Kidney epithelial cell (primary cell): ENCODE results near the gene SLC43A2. TPM values are rescaled to one million over a fixed set of nuclear protein-coding genes. Genes with fewer than 3 reads are reported as not detected.
"Not testable (repeated sequence)": the region's sequence is repeated elsewhere in the genome, so short reads cannot be mapped to it uniquely, and the experiment has no call there.

Experiments used
- DNase-seq: peaks from one replicate; pipeline ENCODE4 v3.0.0-alpha.2; 2010; ENCODE audit warnings: low read depth
- H3K27me3 ChIP-seq: 2 replicates; pipeline ENCODE4 v1.6.0; 2011; ENCODE audit warnings: low read length; ENCODE audit not compliant: control insufficient read depth, insufficient read depth
- H3K36me3 ChIP-seq: 2 replicates; pipeline ENCODE4 v1.5.1; 2011; ENCODE audit warnings: low read length; ENCODE audit not compliant: control insufficient read depth, insufficient read depth
- H3K4me3 ChIP-seq: 2 replicates; pipeline ENCODE4 v1.5.1; 2011; ENCODE audit warnings: low read depth, mild to moderate bottlenecking, control low read depth, low read length
- total RNA-seq: library from RNA; depleted of rRNA; stranded (reverse); fragments of >200 nt; gene quantifications from 2 replicates; pipeline ENCODE4 v1.2.3, GENCODE V29; 2015
- TF ChIP-seq, protein P1 (sequence below): IDR thresholded peaks from 2 replicates; pipeline ENCODE4 v1.5.1; 2011; ENCODE audit warnings: mild to moderate bottlenecking, moderate library complexity, low read length, control low read depth, inconsistent platforms; ENCODE audit not compliant: insufficient read depth, poor library complexity, severe bottlenecking

SLC43A2 gene
- 9.1 and 15.5 TPM in 2 replicates for total RNA-seq

DNA sequence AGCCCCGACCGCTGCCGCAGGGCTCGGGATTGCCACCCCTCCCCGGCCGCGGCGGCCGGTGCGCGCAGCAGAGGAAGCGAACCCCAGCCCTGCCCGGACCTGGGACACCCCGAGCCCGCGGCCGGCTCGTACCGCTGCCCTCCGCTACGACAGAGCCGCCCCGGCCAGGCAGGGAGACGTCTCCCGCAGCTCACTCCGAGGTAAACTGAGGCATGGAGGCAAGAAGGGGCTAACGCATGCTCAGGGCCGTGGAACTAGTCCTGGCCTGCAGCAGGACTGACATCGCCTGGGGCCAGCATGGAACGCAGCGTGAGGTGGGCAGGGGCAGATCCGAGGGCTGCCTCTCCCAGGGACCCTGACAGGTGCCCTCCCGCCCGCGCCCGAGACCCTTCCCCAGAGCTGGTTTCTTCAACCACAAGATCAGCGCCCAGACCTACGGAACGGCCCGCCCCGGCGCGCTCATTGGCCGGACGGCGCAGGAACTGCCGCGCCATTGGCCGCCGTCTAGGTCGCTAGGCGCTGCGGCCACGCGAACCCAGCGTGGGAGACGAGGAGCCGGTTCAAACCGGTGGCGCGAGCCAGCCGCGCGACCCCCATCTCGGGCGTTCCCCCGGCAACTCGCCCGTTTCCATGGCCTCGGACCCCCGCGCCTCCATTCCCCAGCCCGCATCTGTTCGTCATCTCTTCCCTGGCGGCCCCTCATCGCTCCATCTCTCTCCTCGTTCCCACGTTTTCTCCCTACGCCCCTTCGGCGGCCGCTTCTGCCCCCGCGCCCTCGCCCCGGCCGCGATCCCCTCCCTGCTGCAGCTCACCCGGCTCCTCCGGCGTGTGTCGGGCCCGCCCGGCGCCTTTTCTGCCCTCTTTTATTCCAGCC is at the start of gene SLC43A2:
SLC43A2 (minus strand) TSS at position 853 of the 874 bp plus-strand sequence. CDS start 960 bp downstream, outside the sequence.
- no peaks in the 10 kb centered on the region for H3K36me3 ChIP-seq
- H3K27me3 ChIP-seq = peaks cover 7% of the 10 kb centered on the region
- no peak for DNase-seq
- TF ChIP-seq, protein P1, sequence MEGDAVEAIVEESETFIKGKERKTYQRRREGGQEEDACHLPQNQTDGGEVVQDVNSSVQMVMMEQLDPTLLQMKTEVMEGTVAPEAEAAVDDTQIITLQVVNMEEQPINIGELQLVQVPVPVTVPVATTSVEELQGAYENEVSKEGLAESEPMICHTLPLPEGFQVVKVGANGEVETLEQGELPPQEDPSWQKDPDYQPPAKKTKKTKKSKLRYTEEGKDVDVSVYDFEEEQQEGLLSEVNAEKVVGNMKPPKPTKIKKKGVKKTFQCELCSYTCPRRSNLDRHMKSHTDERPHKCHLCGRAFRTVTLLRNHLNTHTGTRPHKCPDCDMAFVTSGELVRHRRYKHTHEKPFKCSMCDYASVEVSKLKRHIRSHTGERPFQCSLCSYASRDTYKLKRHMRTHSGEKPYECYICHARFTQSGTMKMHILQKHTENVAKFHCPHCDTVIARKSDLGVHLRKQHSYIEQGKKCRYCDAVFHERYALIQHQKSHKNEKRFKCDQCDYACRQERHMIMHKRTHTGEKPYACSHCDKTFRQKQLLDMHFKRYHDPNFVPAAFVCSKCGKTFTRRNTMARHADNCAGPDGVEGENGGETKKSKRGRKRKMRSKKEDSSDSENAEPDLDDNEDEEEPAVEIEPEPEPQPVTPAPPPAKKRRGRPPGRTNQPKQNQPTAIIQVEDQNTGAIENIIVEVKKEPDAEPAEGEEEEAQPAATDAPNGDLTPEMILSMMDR = no peak
- peak within 1 kb of the TSS; percentile 49 for H3K4me3 ChIP-seq

GRCh38 chr17:1676401-1676800 is 47.8 kb upstream of the SLC43A2 start:
- TF ChIP-seq, protein P1 = no peak
- Histone ChIP-seq H3K4me3 (no peak overlapping the region), H3K27me3 (no peaks in the 10 kb centered on the region), H3K36me3 (peaks cover 10% of the 10 kb centered on the region)
- DNase-seq = no peak

GRCh38 chr17:1673041-1673785 is 44.6 kb upstream of the SLC43A2 start:
- H3K36me3 ChIP-seq = peaks cover 8% of the 10 kb centered on the region
- no peak overlapping the region for H3K4me3 ChIP-seq
- H3K27me3 ChIP-seq = no peaks in the 10 kb centered on the region
- no peak for DNase-seq
- TF ChIP-seq, protein P1 = no peak

DNA sequence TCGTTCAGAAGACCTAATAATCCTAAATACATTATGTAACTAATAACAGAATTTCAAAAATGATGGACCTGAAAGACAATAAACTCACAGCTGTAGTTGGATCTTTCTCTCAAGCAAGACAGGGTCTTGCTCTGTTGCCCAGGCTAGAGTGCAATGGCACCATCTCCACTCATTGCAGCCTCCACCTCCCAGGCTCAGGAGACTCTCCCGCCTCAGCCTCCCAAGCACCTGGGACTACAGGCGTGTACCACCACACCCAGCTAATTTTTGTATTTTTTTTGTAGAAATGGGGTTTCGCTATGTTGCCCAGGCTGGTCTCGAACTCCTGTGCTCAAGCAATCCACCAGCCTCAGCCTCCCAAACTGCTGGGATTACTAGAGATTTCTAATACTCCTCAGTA is 35.3 kb upstream of the SLC43A2 start:
- DNase-seq, H3K36me3 ChIP-seq, H3K27me3 ChIP-seq, H3K4me3 ChIP-seq: not testable (repeated sequence)

- Histone ChIP-seq H3K4me3 (no peak overlapping the region), H3K27me3 (no peaks in the 10 kb centered on the region), H3K36me3 (peaks cover 1% of the 10 kb centered on the region)
- no peak for DNase-seq
- TF ChIP-seq, protein P1 = no peak
Observed at GRCh38 chr17:1661045-1661444, 32.4 kb upstream of the SLC43A2 start.

GRCh38 chr17:1658100-1658499 is 29.5 kb upstream of the SLC43A2 start:
- DNase-seq = no peak
- Histone ChIP-seq H3K27me3 (no peaks in the 10 kb centered on the region), H3K36me3 (peaks cover 5% of the 10 kb centered on the region), H3K4me3 (no peak overlapping the region)
- TF ChIP-seq, protein P1 = no peak
